OCI-LY7 (cell line): ENCODE data around the gene TPRG1L.

Experiments used
- EZH2phosphoT487 ChIP-seq: fragments of 200-600 bp; sonication (generic); IDR thresholded peaks from 2 replicates; pipeline ENCODE4 v1.6.1; 2018; ENCODE audit warnings: low read depth, borderline replicate concordance, mild to moderate bottlenecking, mixed run types, antibody characterized with exemption, low read length, moderate library complexity, mixed read lengths
- TF ChIP-seq, protein P1 (sequence below): fragments of 200-600 bp; sonication (generic); conservative IDR thresholded peaks from 2 replicates; pipeline ENCODE4 v1.5.1; 2014; ENCODE audit warnings: mild to moderate bottlenecking, antibody characterized with exemption, low read length, moderate library complexity, mixed read lengths

- TF ChIP-seq, protein P1, sequence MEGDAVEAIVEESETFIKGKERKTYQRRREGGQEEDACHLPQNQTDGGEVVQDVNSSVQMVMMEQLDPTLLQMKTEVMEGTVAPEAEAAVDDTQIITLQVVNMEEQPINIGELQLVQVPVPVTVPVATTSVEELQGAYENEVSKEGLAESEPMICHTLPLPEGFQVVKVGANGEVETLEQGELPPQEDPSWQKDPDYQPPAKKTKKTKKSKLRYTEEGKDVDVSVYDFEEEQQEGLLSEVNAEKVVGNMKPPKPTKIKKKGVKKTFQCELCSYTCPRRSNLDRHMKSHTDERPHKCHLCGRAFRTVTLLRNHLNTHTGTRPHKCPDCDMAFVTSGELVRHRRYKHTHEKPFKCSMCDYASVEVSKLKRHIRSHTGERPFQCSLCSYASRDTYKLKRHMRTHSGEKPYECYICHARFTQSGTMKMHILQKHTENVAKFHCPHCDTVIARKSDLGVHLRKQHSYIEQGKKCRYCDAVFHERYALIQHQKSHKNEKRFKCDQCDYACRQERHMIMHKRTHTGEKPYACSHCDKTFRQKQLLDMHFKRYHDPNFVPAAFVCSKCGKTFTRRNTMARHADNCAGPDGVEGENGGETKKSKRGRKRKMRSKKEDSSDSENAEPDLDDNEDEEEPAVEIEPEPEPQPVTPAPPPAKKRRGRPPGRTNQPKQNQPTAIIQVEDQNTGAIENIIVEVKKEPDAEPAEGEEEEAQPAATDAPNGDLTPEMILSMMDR: no peak
- no peak for TF ChIP-seq EZH2phosphoT487
Observed at GRCh38 chr1:3588395-3588794, 36.4 kb upstream of the TPRG1L start.
